K562 (cell line): ENCODE measurements around the gene DNASE1L1. TPM values are rescaled to one million over a fixed set of nuclear protein-coding genes. Genes with fewer than 3 reads are reported as not detected.

Experiments used
- ATAC-seq: fragments of 200-7000 bp; cut with Tn5 transposase; 3 replicates; pipeline ENCODE4 v1.9.1; 2020; ENCODE audit warnings: moderate library complexity
- Bru-seq: library from RNA; stranded (reverse); fragments of 400-500 nt; gene quantifications from one replicate; lab custom pipeline; 2021; lab: Mats Ljungman, UMichigan
- BruChase-seq, 2 experiments: library from RNA; stranded (reverse); fragments of 400-500 nt; gene quantifications; one replicate each; lab custom pipeline; 2021; lab: Mats Ljungman, UMichigan
- BruUV-seq: library from RNA; stranded (reverse); fragments of 400-500 nt; replicated peaks from 2 replicates; lab custom pipeline; 2021; lab: Mats Ljungman, UMichigan
- CTCF ChIA-PET: fragments of 300-600 bp; formaldehyde crosslinking; extraction: SDS; loops from one replicate; lab custom pipeline; 2021; ENCODE audit warnings: low intra/inter-chr PET ratio; lab: Yijun Ruan, JAX
- POLR2A ChIA-PET: fragments of 300-600, 350-650 bp; sonication (Branson Sonifier 250); formaldehyde crosslinking; extraction: SDS; loops from one replicate; lab custom pipeline; 2021; ENCODE audit warnings: antibody characterized with exemption, inconsistent platforms; lab: Yijun Ruan, JAX
- DNase-seq, 4 experiments: peaks; one replicate each; pipeline versions ENCODE4 v3.0.0 to v3.0.0-alpha.2; 2011 to 2018; ENCODE audit warnings: low spot score in 3 of 4, mixed read lengths in 3 of 4; ENCODE audit errors: extremely low read depth in 1 of 4
- FAIRE-seq: peaks from 2 replicates; lab custom pipeline; 2011; peaks lifted over from hg19 to GRCh38; lab: Jason Lieb, UNC
- H2AFZ ChIP-seq: 2 replicates; pipeline ENCODE4 v1.6.0; 2011; ENCODE audit warnings: low read depth, low read length, control low read depth, inconsistent platforms
- H3K27ac ChIP-seq: fragments of 200-600 bp; 3 replicates; pipeline ENCODE4 v1.8.0; 2011; ENCODE audit warnings: low read depth, mild to moderate bottlenecking, control low read depth, inconsistent platforms, low read length, moderate library complexity, mixed read lengths; ENCODE audit errors: extremely low read depth
- H3K27me3 ChIP-seq, 2 experiments: fragments of 300-600 bp in 1 of 2; 2 replicates in 1 of 2; 3 replicates in 1 of 2; pipeline versions ENCODE4 v1.6.0 to v1.8.0; 2011; ENCODE audit warnings: inconsistent platforms in 2 of 2, low read length in 2 of 2, mild to moderate bottlenecking in 1 of 2, mixed read lengths in 1 of 2, moderate library complexity in 1 of 2; ENCODE audit not compliant: control insufficient read depth in 2 of 2, insufficient read depth in 2 of 2
- H3K36me3 ChIP-seq: fragments of 300-600 bp; 3 replicates; pipeline ENCODE4 v1.8.0; 2011; ENCODE audit warnings: mild to moderate bottlenecking, low read length, inconsistent platforms; ENCODE audit not compliant: control insufficient read depth, insufficient read depth
- H3K4me1 ChIP-seq, 2 experiments: fragments of 200-600 bp in 1 of 2; replicated peaks in 1 of 2; 2 replicates in 1 of 2; 3 replicates in 1 of 2; pipeline versions ENCODE4 v1.5.1 to v1.8.0; 2011; ENCODE audit warnings: inconsistent platforms in 2 of 2, low read length in 2 of 2, mild to moderate bottlenecking in 1 of 2, mixed read lengths in 1 of 2, moderate library complexity in 1 of 2; ENCODE audit not compliant: control insufficient read depth in 2 of 2, insufficient read depth in 2 of 2
- H3K4me2 ChIP-seq: 2 replicates; pipeline ENCODE4 v1.6.1; 2011; ENCODE audit warnings: low read length, control low read depth, inconsistent platforms, mixed read lengths; ENCODE audit not compliant: insufficient read depth
- H3K4me3 ChIP-seq: fragments of 200-600 bp; sonication (generic), shearing (Covaris generic); 2 replicates; pipeline ENCODE4 v1.5.1; 2016; ENCODE audit warnings: control low read depth, inconsistent platforms
- H3K79me2 ChIP-seq: fragments of 200-600 bp; 3 replicates; pipeline ENCODE4 v1.8.0; 2011; ENCODE audit warnings: low read length, inconsistent platforms; ENCODE audit not compliant: control insufficient read depth, insufficient read depth
- H3K9ac ChIP-seq, 2 experiments: 2 replicates each; pipeline versions ENCODE4 v1.6.0 to v1.6.1; 2011; ENCODE audit warnings: low read depth in 2 of 2, low read length in 2 of 2, control low read depth in 1 of 2, inconsistent platforms in 1 of 2, mild to moderate bottlenecking in 1 of 2, mixed read lengths in 1 of 2; ENCODE audit not compliant: insufficient read depth in 1 of 2
- H3K9me1 ChIP-seq: one replicate; pipeline ENCODE4 v1.6.0; 2011; ENCODE audit warnings: inconsistent platforms, mild to moderate bottlenecking, low read length, moderate library complexity; ENCODE audit not compliant: control insufficient read depth, insufficient read depth
- H3K9me3 ChIP-seq: replicated peaks from 2 replicates; pipeline ENCODE4 v1.5.1; 2011; ENCODE audit warnings: low read depth, low read length, inconsistent platforms; ENCODE audit not compliant: control insufficient read depth, insufficient read depth
- H4K20me1 ChIP-seq: replicated peaks from 2 replicates; pipeline ENCODE4 v1.6.1; 2011; ENCODE audit warnings: low read length, inconsistent platforms, mixed read lengths; ENCODE audit not compliant: control insufficient read depth, insufficient read depth
- CBX3 ChIP-seq, 2 experiments: IDR thresholded peaks; 1 replicate in 1 of 2; 2 replicates in 1 of 2; pipeline ENCODE4 v1.6.1; 2012; ENCODE audit warnings: inconsistent platforms in 2 of 2, low read length in 2 of 2, borderline replicate concordance in 1 of 2, control low read depth in 1 of 2
- CXXC5 ChIP-seq: fragments of 250-450 bp; sonication (Bioruptor Pico); IDR thresholded peaks from 2 replicates; pipeline ENCODE4 v1.8.0; 2022; ENCODE audit warnings: inconsistent platforms, mild to moderate bottlenecking, moderate library complexity
- ETV1 ChIP-seq: fragments of 450-650 bp; conservative IDR thresholded peaks from 2 replicates; pipeline ENCODE4 v1.6.1; 2016; ENCODE audit warnings: missing genetic modification characterization, control low read depth, low read depth, missing compliant biosample characterization
- FOS ChIP-seq: IDR thresholded peaks from 3 replicates; pipeline ENCODE4 v1.6.1; 2011; ENCODE audit not compliant: insufficient read length; ENCODE audit errors: extremely low read depth
- HMGN3 ChIP-seq: IDR thresholded peaks from 2 replicates; pipeline ENCODE4 v1.6.1; 2011; ENCODE audit warnings: borderline replicate concordance, low read depth, mild to moderate bottlenecking, mixed read lengths, low read length; ENCODE audit not compliant: insufficient read length; ENCODE audit errors: extremely low read depth
- MAX ChIP-seq: sonication (generic); formaldehyde crosslinking; IDR thresholded peaks from 2 replicates; pipeline ENCODE4 v1.9.0; 2022; ENCODE audit warnings: mild to moderate bottlenecking, missing genetic modification reagents
- PHF8 ChIP-seq: fragments of 200-600 bp; sonication (generic); IDR thresholded peaks from 2 replicates; pipeline ENCODE4 v1.6.1; 2012; ENCODE audit warnings: mixed run types, mild to moderate bottlenecking, inconsistent platforms, low read length, moderate library complexity, borderline replicate concordance
- POLR2G ChIP-seq: fragments of 200-400 bp; formaldehyde crosslinking; IDR thresholded peaks from 2 replicates; pipeline ENCODE4 v1.6.1; 2017; ENCODE audit warnings: low read depth, mild to moderate bottlenecking, antibody characterized with exemption, low read length, moderate library complexity
- VEZF1 ChIP-seq: fragments of 200-800 bp; sonication (Bioruptor generic); IDR thresholded peaks from 2 replicates; pipeline ENCODE4 v1.6.1; 2017; ENCODE audit warnings: missing genetic modification characterization, missing compliant biosample characterization
- WGBS: fragments of 100-300 bp; shearing (Covaris generic); methylation state at CpG from one replicate; pipeline ENCODE4 v1.1.6; 2016; ENCODE audit warnings: low coverage, mixed read lengths; ENCODE audit not compliant: insufficient coverage; ENCODE audit errors: missing lambda C conversion rate; 5-methylcytosine and 5-hydroxymethylcytosine counted together
- in situ Hi-C: fragments of 300-500 bp; cut with MboI; formaldehyde crosslinking; loops from 4 replicates; pipeline ENCODE4 v1.15.0; 2018; ENCODE audit warnings: inconsistent platforms, mixed read lengths
- intact Hi-C: fragments of 100-400 bp; cut with micrococcal nuclease; formaldehyde crosslinking; loops from 2 replicates; pipeline ENCODE4 v1.14.2; 2022
- long read RNA-seq, 3 experiments: library from polyadenylated mRNA in 2 of 3; library from RNA in 1 of 3; unstranded in 2 of 3; stranded (forward) in 1 of 3; transcript quantifications; one replicate each; pipeline ENCODE4 v2.0.0, GENCODE V29; 2019 to 2022
- polyA minus RNA-seq, 3 experiments: library from RNA; depleted of rRNA, polyadenylated mRNA; stranded (reverse); fragments of >200 nt; gene quantifications; 2 replicates each; pipeline ENCODE4 v1.2.3, GENCODE V29; 2011
- polyA plus RNA-seq, 8 experiments: library from polyadenylated mRNA; depleted of rRNA in 4 of 8; stranded (reverse) in 5 of 8; unstranded in 3 of 8; fragments of >200 nt; fragmentation: Nextera tagmentation in 2 of 8; fragmentation: Illumina TruSeq in 1 of 8; extraction: Ambion mirVana in 2 of 8; extraction: Trizol in 1 of 8; gene quantifications; 2 replicates each; pipeline versions ENCODE4 v1.2.1 to v1.2.3, GENCODE V29; 2011 to 2014; ENCODE audit warnings: inconsistent platforms in 1 of 8, missing spikeins in 1 of 8
- total RNA-seq, 7 experiments: library from RNA; depleted of rRNA in 6 of 7; stranded (reverse); fragments of >200 nt in 6 of 7; fragmentation: Illumina TruSeq in 2 of 7; extraction: Trizol in 2 of 7; gene quantifications; 2 replicates each; pipeline versions ENCODE4 v1.2.1 to v1.2.3, GENCODE V29; 2011 to 2021; ENCODE audit warnings: low replicate concordance in 1 of 7
- TF ChIP-seq, protein P1 (sequence below): fragments of 450-650 bp; IDR thresholded peaks from 2 replicates; pipeline ENCODE4 v1.6.1; 2018; ENCODE audit warnings: mild to moderate bottlenecking, low read depth; ENCODE audit not compliant: partially characterized antibody
- TF ChIP-seq, protein P2 (sequence below): fragments of 250-450 bp; sonication (Bioruptor Pico); IDR thresholded peaks from 2 replicates; pipeline ENCODE4 v1.8.0; 2022; ENCODE audit warnings: moderate library complexity, mild to moderate bottlenecking, inconsistent platforms

Gene DNASE1L1
- 14.4 and 29.9 TPM in 2 replicates for total RNA-seq (2011; cell fraction: chromatin; rRNA removed; ENCODE audit: low replicate concordance)
- 32.4 and 37.9 TPM in 2 replicates for total RNA-seq (2011; cell fraction: nucleolus; rRNA removed)
- total RNA-seq (2011; cell fraction: nucleoplasm; rRNA removed), result 24.0 and 27.8 TPM in 2 replicates
- total RNA-seq (2014; rRNA removed) (12.4 and 16.4 TPM in 2 replicates), total RNA-seq (2014; rRNA removed; fragmentation: Illumina TruSeq; extraction: Trizol) (5.7 and 5.9 TPM in 2 replicates), total RNA-seq (2015; rRNA removed; fragmentation: Illumina TruSeq; extraction: Trizol) (4.9 and 5.5 TPM in 2 replicates), total RNA-seq (2021) (10.9 and 11.2 TPM in 2 replicates), polyA plus RNA-seq (2011; rRNA removed) (12.6 and 14.8 TPM in 2 replicates), polyA plus RNA-seq (2014; fragmentation: Illumina TruSeq; extraction: Trizol) (7.9 and 12.9 TPM in 2 replicates), polyA plus RNA-seq (2014; fragmentation: Nextera tagmentation; extraction: Ambion mirVana) (under 1 TPM; 0.73 to 0.74 TPM), polyA plus RNA-seq (2014; rRNA removed) (11.6 and 16.4 TPM in 2 replicates), polyA minus RNA-seq (2011; rRNA and poly(A)+ RNA removed) (5.2 and 6.9 TPM in 2 replicates), Bru-seq, nascent RNA (percentile 54 among the genes with signal in this experiment), BruChase-seq, experiment 1, labeled RNA remaining after a 2-hour chase (percentile 47 among the genes with signal in this experiment), BruChase-seq, experiment 2, labeled RNA remaining after a 6-hour chase (percentile 45 among the genes with signal in this experiment)
- polyA plus RNA-seq (2011; cell fraction: cytosol; rRNA removed), result 18.6 and 34.4 TPM in 2 replicates
- 18.8 and 31.1 TPM in 2 replicates for polyA plus RNA-seq (2011; cell fraction: nucleus; rRNA removed)
- polyA plus RNA-seq (2012), result 14.5 and 24.0 TPM in 2 replicates
- 8.1 and 9.3 TPM in 2 replicates for polyA minus RNA-seq (2011; cell fraction: cytosol; rRNA and poly(A)+ RNA removed)
- 4.7 and 6.1 TPM in 2 replicates for polyA minus RNA-seq (2011; cell fraction: nucleus; rRNA and poly(A)+ RNA removed)
- long read RNA-seq, experiment 1, partial matches to known transcripts, result 4 of 12 reads
- long read RNA-seq, experiment 1, other reads (novel, unspliced or antisense), result 2 of 12 reads
- long read RNA-seq, experiment 2, transcript DNASE1L1-203 (8 exons, 2,110 nt), result major isoform, 5 of 17 reads
- long read RNA-seq, experiment 2, partial matches to known transcripts, result 4 of 17 reads
- long read RNA-seq, experiment 2, other reads (novel, unspliced or antisense), result 5 of 17 reads
- long read RNA-seq, experiment 3, partial matches to known transcripts, result 0 of 1 reads
- long read RNA-seq, experiment 3, other reads (novel, unspliced or antisense), result 0 of 1 reads

GRCh38 chrX:154409222-154409871, at the start of gene DNASE1L1:
Gene DNASE1L1 (minus strand): TSS chrX:154409254. CDS start chrX:154405568, 3,686 bp downstream.
- H3K27ac ChIP-seq, result peak within 1 kb of the TSS; percentile 77
- no peaks in the 10 kb centered on the region for H3K27me3 ChIP-seq
- ChIA-PET CTCF (no interaction called here), POLR2A (interaction anchor here (0.6 to 5.0 kb wide), 7 partner anchors 9 to 118 kb away, joined by 3 to 85 read pairs (median 4); partner anchors contain the start of genes LAGE3 and RPL10)
- peak within 1 kb of the TSS; percentile 91 for H3K4me2 ChIP-seq
- H3K36me3 ChIP-seq, result peaks cover 7% of the 10 kb centered on the region; the same call in 1 of the 3 replicates
- peak; percentile 84 for ATAC-seq
- H2AFZ ChIP-seq, result peak within 1 kb of the TSS; percentile 75
- peak within 1 kb of the TSS; percentile 40 for H3K4me3 ChIP-seq
- H3K9me3 ChIP-seq, result no peaks in the 10 kb centered on the region
- H3K79me2 ChIP-seq, result peaks cover 25% of the 10 kb centered on the region
- BruUV-seq, result no TSS peak
- DNase-seq, result peak; percentile 80 to 93 (median 82)
- H3K9me1 ChIP-seq, result no peaks in the 10 kb centered on the region
- H3K4me1 ChIP-seq, result peaks cover 13 to 50% of the 10 kb centered on the region in 2 experiments; a peak in 4 of 5 replicates
- H3K9ac ChIP-seq, result peak within 1 kb of the TSS; percentile 67 to 90
- intact Hi-C loops, result no loop called here
- in situ Hi-C loops, result loop anchor here (10.0 kb wide), 1 partner anchor 125 kb away; no protein-coding TSS in a partner anchor
- peak; percentile 93 for FAIRE-seq
- 7% methylated on average over 14 of the region's 26 CpGs for WGBS
- H4K20me1 ChIP-seq, result no peaks in the 10 kb centered on the region
- TF ChIP-seq, protein P1, sequence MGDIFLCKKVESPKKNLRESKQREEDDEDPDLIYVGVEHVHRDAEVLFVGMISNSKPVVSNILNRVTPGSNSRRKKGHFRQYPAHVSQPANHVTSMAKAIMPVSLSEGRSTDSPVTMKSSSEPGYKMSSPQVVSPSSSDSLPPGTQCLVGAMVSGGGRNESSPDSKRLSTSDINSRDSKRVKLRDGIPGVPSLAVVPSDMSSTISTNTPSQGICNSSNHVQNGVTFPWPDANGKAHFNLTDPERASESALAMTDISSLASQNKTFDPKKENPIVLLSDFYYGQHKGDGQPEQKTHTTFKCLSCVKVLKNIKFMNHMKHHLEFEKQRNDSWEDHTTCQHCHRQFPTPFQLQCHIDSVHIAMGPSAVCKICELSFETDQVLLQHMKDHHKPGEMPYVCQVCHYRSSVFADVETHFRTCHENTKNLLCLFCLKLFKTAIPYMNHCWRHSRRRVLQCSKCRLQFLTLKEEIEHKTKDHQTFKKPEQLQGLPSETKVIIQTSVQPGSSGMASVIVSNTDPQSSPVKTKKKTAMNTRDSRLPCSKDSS, result no peak
- TF ChIP-seq FOS (peak; percentile 24), CXXC5 (CRISPR knock-in tag) (0 out of 2 replicates have a peak, but pooled peaks have one; percentile 31), POLR2G (peak; percentile 73), VEZF1 (CRISPR knock-in tag) (peak; percentile 82), MAX (CRISPR knock-in tag) (peak; percentile 38; the same call in 1 of the 2 replicates), HMGN3 (peak; percentile 76), PHF8 (peak; percentile 38; the same call in 1 of the 2 replicates), CBX3 (IDR thresholded peaks at IDR 0.05; ENCODE audit: borderline replicate concordance in 1 of 2, low read length in 2 of 2) (no peak), ETV1 (tag) (no peak)
- TF ChIP-seq, protein P2, sequence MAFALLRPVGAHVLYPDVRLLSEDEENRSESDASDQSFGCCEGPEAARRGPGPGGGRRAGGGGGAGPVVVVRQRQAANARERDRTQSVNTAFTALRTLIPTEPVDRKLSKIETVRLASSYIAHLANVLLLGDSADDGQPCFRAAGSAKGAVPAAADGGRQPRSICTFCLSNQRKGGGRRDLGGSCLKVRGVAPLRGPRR (CRISPR knock-in tag), result no peak
